CD8-positive, alpha-beta memory T cell (primary cell): Measurements from ENCODE around the gene CCDC60. TPM values are rescaled to one million over a fixed set of nuclear protein-coding genes. Genes with fewer than 3 reads are reported as not detected.

Experiments used
- CTCF ChIA-PET: fragments of 350-600 bp; sonication (Branson Sonifier 250); formaldehyde crosslinking; loops from one replicate; lab custom pipeline; 2021; ENCODE audit warnings: antibody characterized with exemption; lab: Charles Lee
- POLR2A ChIA-PET: fragments of 350-600 bp; sonication (Branson Sonifier 250); formaldehyde crosslinking; loops from one replicate; lab custom pipeline; 2021; ENCODE audit warnings: antibody characterized with exemption; lab: Charles Lee
- DNase-seq, 5 donors: peaks; one replicate each; pipeline versions ENCODE4 v3.0.0 to v3.0.0-alpha.2; 2020 to 2022; ENCODE audit warnings: mixed read lengths in 1 of 5
- H3K27ac ChIP-seq: one replicate; pipeline ENCODE4 v1.7.0; 2013; ENCODE audit warnings: low read depth, mild to moderate bottlenecking, low read length, moderate library complexity
- H3K27me3 ChIP-seq: 2 replicates; pipeline ENCODE4 v1.7.0; 2013; ENCODE audit warnings: low read length, mild to moderate bottlenecking; ENCODE audit not compliant: insufficient read depth, poor library complexity, severe bottlenecking
- H3K36me3 ChIP-seq: 2 replicates; pipeline ENCODE4 v1.7.0; 2013; ENCODE audit warnings: mild to moderate bottlenecking, low read length, moderate library complexity; ENCODE audit not compliant: insufficient read depth
- H3K4me1 ChIP-seq: 2 replicates; pipeline ENCODE4 v1.7.0; 2013; ENCODE audit warnings: mild to moderate bottlenecking, low read length, moderate library complexity; ENCODE audit not compliant: insufficient read depth
- H3K4me3 ChIP-seq: 2 replicates; pipeline ENCODE4 v1.7.0; 2013; ENCODE audit warnings: mild to moderate bottlenecking, low read length
- H3K9me3 ChIP-seq: 2 replicates; pipeline ENCODE4 v1.7.0; 2013; ENCODE audit warnings: mild to moderate bottlenecking, low read length
- H3K27ac Mint-ChIP-seq, 8 donors: one replicate each; pipeline ENCODE4 v1.8.0; 2020 to 2021; ENCODE audit warnings: mixed read lengths in 8 of 8, mild to moderate bottlenecking in 6 of 8, inconsistent platforms in 3 of 8, moderate library complexity in 3 of 8
- H3K27me3 Mint-ChIP-seq, 2 donors: one replicate each; pipeline ENCODE4 v1.8.0; 2020 to 2021; ENCODE audit warnings: mixed read lengths in 2 of 2, mild to moderate bottlenecking in 1 of 2, moderate library complexity in 1 of 2
- H3K36me3 Mint-ChIP-seq, 3 donors: one replicate each; pipeline ENCODE4 v1.8.0; 2020 to 2021; ENCODE audit warnings: mixed read lengths in 3 of 3, inconsistent platforms in 1 of 3, mild to moderate bottlenecking in 1 of 3
- H3K4me1 Mint-ChIP-seq, 3 donors: one replicate each; pipeline ENCODE4 v1.8.0; 2020 to 2021; ENCODE audit warnings: mixed read lengths in 3 of 3, inconsistent platforms in 1 of 3, mild to moderate bottlenecking in 1 of 3
- H3K4me3 Mint-ChIP-seq, 7 donors: one replicate each; pipeline ENCODE4 v1.8.0; 2020 to 2021; ENCODE audit warnings: mixed read lengths in 7 of 7, mild to moderate bottlenecking in 6 of 7, moderate library complexity in 4 of 7, inconsistent platforms in 2 of 7
- H3K9me3 Mint-ChIP-seq, 5 donors: one replicate each; pipeline ENCODE4 v1.8.0; 2020 to 2022; ENCODE audit warnings: mixed read lengths in 5 of 5, mild to moderate bottlenecking in 3 of 5, moderate library complexity in 2 of 5, inconsistent platforms in 1 of 5
- polyA plus RNA-seq: library from polyadenylated mRNA; unstranded; fragments of 300-500 nt; fragmentation: Illumina TruSeq; gene quantifications from one replicate; pipeline ENCODE4 v1.2.3, GENCODE V29; 2021
- total RNA-seq, 2 experiments: library from RNA; stranded (reverse); gene quantifications; one replicate each; pipeline ENCODE4 v1.2.3, GENCODE V29; 2021

Gene CCDC60
- total and polyA plus RNA-seq, 3 experiments from 2014 or later, result not detected

GRCh38 chr12:119540476-119540875 is 205.9 kb downstream of the CCDC60 start:
- no peaks in the 10 kb centered on the region for H3K4me1 ChIP-seq
- peaks cover 17 to 56% of the 10 kb centered on the region in 2 donors for H3K27me3 Mint-ChIP-seq
- H3K27ac ChIP-seq, result no peak overlapping the region
- no peaks in the 10 kb centered on the region for H3K27me3 ChIP-seq
- H3K36me3 Mint-ChIP-seq, result peaks cover 0 to 3% (median 0%) of the 10 kb centered on the region in 3 donors
- no peak for DNase-seq
- no peak overlapping the region for H3K4me3 ChIP-seq
- no peaks in the 10 kb centered on the region for H3K36me3 ChIP-seq
- ChIA-PET CTCF (interaction anchor here (1.0 kb wide), 1 partner anchor 11 kb away, joined by 3 read pairs; no protein-coding TSS in a partner anchor), POLR2A (no interaction called here)
- H3K4me3 Mint-ChIP-seq, result no peak overlapping the region
- no peaks in the 10 kb centered on the region for H3K4me1 Mint-ChIP-seq
- peaks cover 0 to 5% (median 0%) of the 10 kb centered on the region in 5 donors for H3K9me3 Mint-ChIP-seq
- H3K9me3 ChIP-seq, result no peaks in the 10 kb centered on the region
- no peak overlapping the region for H3K27ac Mint-ChIP-seq

- Mint-ChIP-seq H3K27me3 (peaks cover 19 to 61% of the 10 kb centered on the region in 2 donors), H3K4me1 (no peaks in the 10 kb centered on the region), H3K9me3 (no peaks in the 10 kb centered on the region), H3K27ac (no peak overlapping the region), H3K4me3 (no peak overlapping the region), H3K36me3 (no peaks in the 10 kb centered on the region)
- no peaks in the 10 kb centered on the region for H3K27me3 ChIP-seq
- H3K9me3 ChIP-seq, result no peaks in the 10 kb centered on the region
- peak; percentile 28 to 59 (median 36) for DNase-seq
- no peaks in the 10 kb centered on the region for H3K4me1 ChIP-seq
- no peaks in the 10 kb centered on the region for H3K36me3 ChIP-seq
- H3K27ac ChIP-seq, result no peak overlapping the region
- POLR2A ChIA-PET, result no interaction called here
- CTCF ChIA-PET, result interaction anchor here (1.4 kb wide), 1 partner anchor 11 kb away, joined by 5 read pairs; no protein-coding TSS in a partner anchor
- H3K4me3 ChIP-seq, result no peak overlapping the region
Observed at GRCh38 chr12:119544765-119545625, 210.5 kb downstream of the CCDC60 start.

GRCh38 chr12:119546340-119546739 is 211.8 kb downstream of the CCDC60 start:
- Histone ChIP-seq H3K4me3 (no peak overlapping the region), H3K9me3 (no peaks in the 10 kb centered on the region), H3K4me1 (no peaks in the 10 kb centered on the region), H3K27ac (no peak overlapping the region), H3K27me3 (no peaks in the 10 kb centered on the region), H3K36me3 (no peaks in the 10 kb centered on the region)
- no peak overlapping the region for H3K27ac Mint-ChIP-seq
- H3K4me3 Mint-ChIP-seq, result no peak overlapping the region
- H3K36me3 Mint-ChIP-seq, result no peaks in the 10 kb centered on the region
- no peaks in the 10 kb centered on the region for H3K4me1 Mint-ChIP-seq
- POLR2A ChIA-PET, result no interaction called here
- no peak for DNase-seq
- H3K9me3 Mint-ChIP-seq, result no peaks in the 10 kb centered on the region
- CTCF ChIA-PET, result no interaction called here
- peaks cover 18 to 56% of the 10 kb centered on the region in 2 donors for H3K27me3 Mint-ChIP-seq

GRCh38 chr12:119547001-119547400 is 212.5 kb downstream of the CCDC60 start:
- no peak overlapping the region for H3K27ac ChIP-seq
- CTCF ChIA-PET, result no interaction called here
- Mint-ChIP-seq H3K36me3 (no peaks in the 10 kb centered on the region), H3K27me3 (peaks cover 16 to 59% of the 10 kb centered on the region in 2 donors), H3K4me1 (no peaks in the 10 kb centered on the region), H3K9me3 (no peaks in the 10 kb centered on the region), H3K27ac (no peak overlapping the region), H3K4me3 (no peak overlapping the region)
- H3K4me3 ChIP-seq, result no peak overlapping the region
- no peak for DNase-seq
- no peaks in the 10 kb centered on the region for H3K36me3 ChIP-seq
- no peaks in the 10 kb centered on the region for H3K27me3 ChIP-seq
- no peaks in the 10 kb centered on the region for H3K4me1 ChIP-seq
- POLR2A ChIA-PET, result no interaction called here
- no peaks in the 10 kb centered on the region for H3K9me3 ChIP-seq

GRCh38 chr12:119556854-119557253 is 222.3 kb downstream of the CCDC60 start:
- no peaks in the 10 kb centered on the region for H3K36me3 ChIP-seq
- H3K27me3 Mint-ChIP-seq, result peaks cover 10 to 45% of the 10 kb centered on the region in 2 donors
- H3K9me3 ChIP-seq, result no peaks in the 10 kb centered on the region
- no peaks in the 10 kb centered on the region for H3K27me3 ChIP-seq
- H3K27ac ChIP-seq, result no peak overlapping the region
- H3K4me1 ChIP-seq, result no peaks in the 10 kb centered on the region
- H3K4me1 Mint-ChIP-seq, result no peaks in the 10 kb centered on the region
- POLR2A ChIA-PET, result no interaction called here
- no peak overlapping the region for H3K4me3 Mint-ChIP-seq
- no peaks in the 10 kb centered on the region for H3K36me3 Mint-ChIP-seq
- CTCF ChIA-PET, result no interaction called here
- no peak overlapping the region for H3K4me3 ChIP-seq
- H3K27ac Mint-ChIP-seq, result no peak overlapping the region
- peaks cover 0 to 1% (median 0%) of the 10 kb centered on the region in 5 donors for H3K9me3 Mint-ChIP-seq
- no peak for DNase-seq

GRCh38 chr12:119565404-119565803 is 230.9 kb downstream of the CCDC60 start:
- H3K4me3 ChIP-seq, result no peak overlapping the region
- no peaks in the 10 kb centered on the region for H3K36me3 ChIP-seq
- H3K36me3 Mint-ChIP-seq, result no peaks in the 10 kb centered on the region
- CTCF ChIA-PET, result no interaction called here
- H3K27ac ChIP-seq, result no peak overlapping the region
- peaks cover 13 to 24% of the 10 kb centered on the region in 2 donors for H3K27me3 Mint-ChIP-seq
- no peaks in the 10 kb centered on the region for H3K9me3 Mint-ChIP-seq
- no peak for DNase-seq
- no peaks in the 10 kb centered on the region for H3K4me1 ChIP-seq
- no peaks in the 10 kb centered on the region for H3K4me1 Mint-ChIP-seq
- no peaks in the 10 kb centered on the region for H3K27me3 ChIP-seq
- no peak overlapping the region for H3K27ac Mint-ChIP-seq
- POLR2A ChIA-PET, result no interaction called here
- no peak overlapping the region for H3K4me3 Mint-ChIP-seq
- H3K9me3 ChIP-seq, result no peaks in the 10 kb centered on the region

- Histone ChIP-seq H3K4me1 (no peaks in the 10 kb centered on the region), H3K36me3 (no peaks in the 10 kb centered on the region), H3K9me3 (no peaks in the 10 kb centered on the region), H3K27ac (no peak overlapping the region), H3K27me3 (no peaks in the 10 kb centered on the region), H3K4me3 (no peak overlapping the region)
- CTCF ChIA-PET, result no interaction called here
- POLR2A ChIA-PET, result no interaction called here
- Mint-ChIP-seq H3K4me3 (no peak overlapping the region), H3K27ac (no peak overlapping the region), H3K4me1 (no peaks in the 10 kb centered on the region), H3K27me3 (peaks cover 8 to 26% of the 10 kb centered on the region in 2 donors), H3K36me3 (no peaks in the 10 kb centered on the region), H3K9me3 (no peaks in the 10 kb centered on the region)
- DNase-seq, result no peak
Observed at GRCh38 chr12:119570771-119571170, 236.2 kb downstream of the CCDC60 start.

- Mint-ChIP-seq H3K27me3 (peaks cover 13 to 31% of the 10 kb centered on the region in 2 donors), H3K36me3 (no peaks in the 10 kb centered on the region), H3K9me3 (no peaks in the 10 kb centered on the region), H3K4me3 (no peak overlapping the region), H3K27ac (no peak overlapping the region), H3K4me1 (no peaks in the 10 kb centered on the region)
- Histone ChIP-seq H3K27ac (no peak overlapping the region), H3K9me3 (no peaks in the 10 kb centered on the region), H3K4me3 (no peak overlapping the region), H3K27me3 (no peaks in the 10 kb centered on the region), H3K4me1 (no peaks in the 10 kb centered on the region), H3K36me3 (no peaks in the 10 kb centered on the region)
- POLR2A ChIA-PET, result no interaction called here
- CTCF ChIA-PET, result no interaction called here
- no peak for DNase-seq
Observed at GRCh38 chr12:119573086-119573485, 238.6 kb downstream of the CCDC60 start.
